Ammon's horn (tissue), 1 donor: ENCODE measurements around the gene KPRP.

ENCODE experiments used
- DNase-seq: peaks from one replicate; pipeline ENCODE4 v3.0.0-alpha.2; 2016; ENCODE audit warnings: low spot score

Gene KPRP

GRCh38 chr1:152774875-152775274 is 17.1 kb downstream of the KPRP start, which contains the start of gene LCE1F:
LCE1F (plus strand) TSS chr1:152775140; CDS start chr1:152776372, 1,232 bp downstream.
- no peak for DNase-seq

DNA sequence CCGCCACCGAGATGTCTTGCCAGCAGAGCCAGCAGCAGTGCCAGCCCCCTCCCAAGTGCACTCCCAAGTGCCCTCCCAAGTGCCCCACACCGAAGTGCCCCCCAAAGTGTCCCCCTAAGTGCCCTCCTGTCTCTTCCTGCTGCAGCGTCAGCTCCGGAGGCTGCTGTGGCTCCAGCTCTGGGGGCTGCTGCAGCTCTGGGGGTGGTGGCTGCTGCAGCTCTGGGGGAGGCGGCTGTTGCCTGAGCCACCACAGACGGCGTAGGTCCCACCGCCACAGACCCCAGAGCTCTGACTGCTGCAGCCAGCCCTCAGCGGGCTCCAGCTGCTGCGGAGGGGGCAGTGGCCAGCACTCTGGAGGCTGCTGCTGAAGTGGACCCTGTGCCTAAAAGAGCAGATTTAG is 18.5 kb downstream of the KPRP start:
- DNase-seq: no peak

DNA sequence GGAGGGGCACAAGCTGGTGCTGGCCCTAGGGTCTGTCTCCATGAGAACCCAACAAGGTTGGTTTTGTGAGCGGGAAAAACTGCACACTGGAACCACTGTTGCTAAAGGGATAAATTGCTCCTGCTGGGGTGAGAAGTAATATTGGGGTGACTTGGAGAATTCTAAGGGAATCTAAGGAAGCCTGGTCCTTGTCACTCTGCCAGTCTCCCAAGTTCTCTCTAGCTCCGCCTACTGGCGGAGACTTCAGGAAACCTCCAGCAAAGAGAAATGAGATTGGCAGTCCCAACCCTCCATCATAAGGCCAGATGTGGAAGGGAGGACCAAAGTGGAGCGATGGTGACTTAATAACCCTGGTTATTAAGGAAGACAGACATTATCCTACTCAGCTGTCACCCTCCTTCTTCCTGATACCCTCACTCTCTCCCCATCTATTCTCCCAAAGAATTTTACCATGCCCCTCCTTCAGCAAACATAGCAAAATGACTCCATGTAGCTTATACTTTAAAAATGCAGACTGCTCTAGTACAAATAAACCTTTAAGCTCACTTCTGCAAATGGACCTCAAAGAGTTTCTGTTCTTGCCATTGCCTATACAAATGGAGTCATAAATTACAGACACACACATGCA is 19.8 kb downstream of the KPRP start:
- no peak for DNase-seq

- peak; percentile 0 for DNase-seq
These were observed 25.3 kb downstream of the KPRP start for GRCh38 chr1:152783095-152783494.

DNA sequence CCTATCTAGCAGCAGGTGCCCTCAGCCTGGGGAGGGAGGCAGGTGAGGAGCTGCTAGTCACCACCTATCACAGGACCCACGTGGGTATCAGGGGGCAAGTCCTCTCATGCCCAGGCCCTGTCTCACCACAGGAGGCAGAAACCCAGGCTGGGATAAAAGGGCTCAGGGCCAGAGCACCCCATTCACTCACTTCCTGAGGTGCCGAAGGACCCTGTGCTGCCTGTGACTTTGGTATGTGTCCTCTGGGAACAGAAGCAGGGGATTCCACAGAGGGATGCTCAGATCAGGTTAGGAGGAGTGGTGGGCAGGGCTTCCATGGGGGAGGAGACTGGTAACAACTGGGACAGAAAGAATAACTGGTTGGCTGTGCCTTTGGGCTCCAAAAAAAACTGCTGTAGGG is 28.3 kb downstream of the KPRP start, which contains the start of gene LCE1E:
Gene LCE1E (plus strand): TSS at position 181 of the 400 bp plus-strand sequence. CDS start 1,043 bp downstream, outside the sequence.
- DNase-seq: peak; percentile 0

- no peak for DNase-seq
These were observed 37.9 kb downstream of the KPRP start for GRCh38 chr1:152795686-152796085.

GRCh38 chr1:152796421-152796820 is 38.6 kb downstream of the KPRP start, which contains the start of gene LCE1D:
LCE1D (plus strand) TSS chr1:152796721; CDS start chr1:152797795, 1,074 bp downstream.
- no peak for DNase-seq

- no peak for DNase-seq
These were observed 43.5 kb downstream of the KPRP start for GRCh38 chr1:152801333-152801732.

- DNase-seq: no peak
These were observed 48.8 kb downstream of the KPRP start, which contains the start of gene LCE1C for GRCh38 chr1:152806576-152806975. LCE1C (minus strand) TSS chr1:152806651; CDS start chr1:152805478, 1,173 bp downstream.

DNA sequence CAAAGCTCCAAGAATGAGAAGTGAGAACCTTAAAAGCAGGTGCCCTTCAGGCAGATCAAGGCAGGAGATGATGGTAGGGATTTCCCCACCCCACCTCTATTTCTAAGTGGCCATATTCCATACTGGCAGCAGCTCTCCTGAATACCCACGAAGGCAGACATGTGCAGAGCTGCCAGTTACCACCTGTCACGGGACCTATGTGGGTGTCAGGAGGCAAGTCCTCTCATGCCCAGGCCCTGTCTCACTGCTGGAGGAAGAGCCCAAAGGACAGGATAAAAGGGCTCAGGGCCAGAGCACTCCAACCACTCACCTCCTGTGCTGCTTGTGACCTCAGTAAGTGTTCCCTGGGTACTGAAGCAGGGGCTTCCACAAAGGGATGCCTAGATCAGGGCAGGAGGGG is 53.2 kb downstream of the KPRP start:
- no peak for DNase-seq
